GM18907 (cell line): ENCODE measurements around the gene ABCB7.
"Not testable (repeated sequence)": the region's sequence is repeated elsewhere in the genome, so short reads cannot be mapped to it uniquely, and the experiment has no call there.

Experiments
- ATAC-seq: cut with Tn5 transposase; IDR thresholded peaks from one replicate; pipeline ENCODE4 v1.9.1; 2021; ENCODE audit warnings: mild to moderate bottlenecking, moderate library complexity; ENCODE audit not compliant: unreplicated experiment

Gene ABCB7

DNA sequence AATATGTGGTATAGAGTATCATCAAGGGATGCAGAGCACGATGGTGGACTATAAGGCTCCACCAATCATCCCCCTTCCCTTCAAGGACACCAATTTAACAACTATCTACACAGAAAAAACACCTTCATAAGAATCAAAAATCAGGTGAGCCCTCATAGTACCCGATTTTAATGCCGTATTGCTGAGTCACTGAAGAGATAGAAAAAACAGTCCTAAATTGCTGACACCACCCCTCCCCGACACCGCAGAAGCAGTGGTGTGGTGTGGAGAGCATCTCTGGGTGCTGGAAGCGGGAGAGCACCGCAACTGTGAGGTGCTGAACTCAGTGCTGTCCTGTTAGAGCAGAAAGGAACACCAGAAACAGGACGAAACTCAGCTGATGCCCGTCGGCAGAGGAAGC, 49.3 kb downstream of the ABCB7 start:
- no peak for ATAC-seq

DNA sequence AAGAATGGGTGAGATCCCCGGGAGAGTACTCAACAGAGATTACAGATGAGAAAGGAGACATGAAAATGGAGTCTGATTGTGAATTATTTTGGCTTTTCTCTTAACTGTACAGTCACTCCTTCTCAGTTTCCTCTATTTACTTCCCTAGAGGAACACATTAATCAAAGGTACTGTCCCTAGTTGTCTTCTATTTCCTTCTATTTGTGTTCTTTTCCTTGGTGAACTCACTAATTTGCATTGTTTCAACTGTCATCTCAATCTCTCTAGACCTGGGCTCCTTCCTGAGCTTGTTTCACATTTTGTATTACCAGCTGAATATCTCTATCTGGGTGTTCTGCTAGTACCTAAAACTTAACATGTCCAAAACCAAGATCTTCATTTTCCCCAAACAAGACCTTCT, 59.8 kb downstream of the ABCB7 start:
- ATAC-seq, result no peak

DNA sequence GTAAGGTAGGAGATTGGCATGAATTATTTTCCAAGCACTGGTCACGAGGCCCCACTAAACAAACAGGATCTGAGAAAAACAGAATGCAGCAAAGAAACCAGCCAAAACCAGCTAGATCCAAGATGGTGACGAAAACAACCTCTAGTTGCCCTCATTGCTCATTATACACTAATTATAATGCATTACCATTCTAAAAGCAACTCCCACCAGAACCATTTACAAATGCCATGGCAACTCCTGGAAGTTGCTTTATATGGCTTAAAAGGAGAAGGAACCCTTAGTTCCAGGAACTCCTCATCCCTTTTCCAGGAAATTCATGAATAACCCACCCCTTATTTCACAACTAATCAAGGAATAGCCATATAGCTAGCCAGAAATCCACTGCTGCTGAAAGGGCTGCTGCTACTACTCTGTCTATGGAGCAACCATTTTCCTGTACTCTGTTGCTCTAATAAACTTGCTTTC, 69.3 kb downstream of the ABCB7 start:
- no peak for ATAC-seq

DNA sequence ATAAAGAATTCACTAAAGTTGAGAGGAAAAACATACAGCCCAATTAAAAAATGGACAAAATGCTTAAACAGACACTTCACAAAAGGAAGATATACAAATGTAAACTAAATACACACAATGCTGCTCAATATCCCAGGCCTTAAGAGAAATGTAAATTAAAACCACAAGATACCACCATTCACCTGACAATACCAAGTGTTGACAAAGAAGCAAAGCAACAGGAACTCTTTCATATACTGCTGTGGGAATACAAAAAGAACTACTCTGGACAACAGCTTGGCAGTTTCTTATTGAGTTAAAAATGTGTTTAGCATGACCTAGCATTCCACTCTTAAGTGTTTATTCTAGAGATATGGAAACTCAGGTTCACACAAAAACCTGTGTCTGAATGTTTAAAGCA, 71.3 kb downstream of the ABCB7 start:
- no peak for ATAC-seq

DNA sequence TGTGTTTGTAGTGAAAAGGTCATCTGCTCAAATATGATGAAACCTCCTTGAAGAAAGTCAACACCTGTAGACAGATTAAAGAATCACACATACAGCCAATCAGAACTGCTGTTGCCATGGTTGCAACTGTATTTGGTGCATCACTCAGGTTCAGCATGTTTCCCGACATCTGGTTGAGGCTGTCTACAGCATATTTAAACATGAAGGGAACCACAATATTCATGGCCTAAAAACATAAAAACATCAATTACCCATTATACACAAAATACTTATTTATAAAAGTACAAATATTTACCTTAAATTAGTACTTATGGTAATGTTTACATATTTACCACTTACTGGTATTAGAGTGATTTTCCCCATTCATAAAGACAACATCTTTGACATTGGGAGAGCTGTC, 79.7 kb downstream of the ABCB7 start:
- no peak for ATAC-seq

DNA sequence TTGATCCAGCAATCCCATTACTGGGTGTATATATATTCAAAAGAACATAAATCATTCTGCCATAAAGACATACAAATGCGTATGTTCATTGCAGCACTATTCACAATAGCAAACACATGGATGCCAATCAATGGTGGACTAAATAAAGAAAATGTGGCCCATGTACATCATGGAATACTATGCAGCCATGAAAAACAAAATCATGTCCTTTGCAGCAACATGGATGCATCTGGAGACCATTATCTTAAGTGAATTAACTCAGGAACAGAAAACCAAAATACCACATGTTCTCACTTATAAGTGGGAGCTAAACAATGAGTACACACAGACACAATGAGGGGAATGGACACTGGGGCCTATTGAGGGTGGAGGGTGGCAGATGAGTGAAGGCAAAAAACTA, 81.6 kb downstream of the ABCB7 start:
- ATAC-seq, result no peak

DNA sequence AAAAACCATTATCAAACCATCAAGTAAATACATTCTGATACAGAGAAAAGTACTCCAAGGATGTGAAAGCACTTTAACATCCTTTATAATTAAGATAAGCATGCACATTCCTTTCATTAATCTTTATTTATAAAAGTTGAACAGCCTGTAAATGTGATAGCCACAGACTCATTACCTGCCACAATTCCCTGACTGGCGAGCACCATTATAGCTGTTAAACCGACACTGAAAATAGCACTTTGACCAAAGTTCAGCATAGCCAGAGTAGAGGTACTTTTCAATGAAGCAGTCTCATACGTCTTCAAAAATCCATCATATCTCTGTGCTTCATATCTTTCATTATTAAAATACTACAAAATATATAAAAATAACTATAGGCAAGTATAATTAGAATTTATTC, 84.7 kb downstream of the ABCB7 start:
- no peak for ATAC-seq

DNA sequence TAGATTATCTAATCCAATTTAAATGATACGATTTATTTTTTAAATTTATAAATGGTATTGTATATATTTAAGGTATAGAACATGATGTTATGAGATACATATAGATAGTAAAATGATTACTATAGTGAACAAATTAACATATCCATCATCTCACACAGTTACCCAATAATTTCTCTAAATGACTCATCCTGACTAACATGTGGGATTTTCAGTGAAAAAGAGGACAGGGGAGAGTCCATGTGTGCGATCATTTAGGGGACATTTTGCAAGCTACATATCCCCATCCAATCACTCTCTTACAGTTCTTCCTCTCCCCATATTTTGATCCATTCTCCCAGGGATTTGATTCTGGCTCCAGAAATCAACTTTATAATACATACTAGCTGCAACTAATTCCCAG, 88.2 kb downstream of the ABCB7 start:
- no peak for ATAC-seq

DNA sequence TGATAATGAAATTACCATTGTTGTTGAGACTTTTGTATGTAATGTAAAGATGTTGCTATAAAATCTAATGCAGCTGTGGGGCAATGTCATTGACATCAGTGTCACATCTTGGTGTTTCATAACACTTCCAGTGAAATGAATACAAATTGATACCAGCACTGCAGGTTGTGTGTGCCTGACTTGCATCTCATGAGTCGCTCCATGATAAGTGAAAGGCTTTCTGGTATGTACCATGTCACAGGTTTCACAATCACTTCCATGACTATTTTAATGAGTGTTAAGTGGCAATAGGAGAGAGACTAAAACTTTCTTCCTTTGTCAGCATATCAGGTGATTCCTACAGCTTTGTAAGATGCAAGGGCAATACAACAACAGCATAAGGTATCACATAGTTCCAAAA, 94.4 kb downstream of the ABCB7 start:
- no peak for ATAC-seq

DNA sequence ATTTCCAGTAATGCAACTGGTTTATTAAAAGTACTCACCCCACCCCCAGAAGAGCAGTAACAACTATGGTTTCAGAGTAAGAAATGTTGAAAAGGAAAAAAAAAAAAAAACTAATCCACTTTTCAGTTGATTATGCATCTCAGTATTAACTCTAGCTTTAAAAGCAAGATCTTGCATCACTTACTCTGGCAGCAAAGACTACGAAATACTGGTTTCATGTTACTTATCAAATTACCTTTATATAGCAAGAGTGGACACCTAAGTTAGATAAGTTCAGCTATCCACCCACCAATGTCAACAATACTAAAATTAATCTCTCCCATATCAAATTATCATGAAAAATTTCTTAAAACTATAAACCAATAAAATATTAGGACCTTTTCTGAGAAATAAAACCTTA, 105.0 kb downstream of the ABCB7 start:
- ATAC-seq, result no peak

DNA sequence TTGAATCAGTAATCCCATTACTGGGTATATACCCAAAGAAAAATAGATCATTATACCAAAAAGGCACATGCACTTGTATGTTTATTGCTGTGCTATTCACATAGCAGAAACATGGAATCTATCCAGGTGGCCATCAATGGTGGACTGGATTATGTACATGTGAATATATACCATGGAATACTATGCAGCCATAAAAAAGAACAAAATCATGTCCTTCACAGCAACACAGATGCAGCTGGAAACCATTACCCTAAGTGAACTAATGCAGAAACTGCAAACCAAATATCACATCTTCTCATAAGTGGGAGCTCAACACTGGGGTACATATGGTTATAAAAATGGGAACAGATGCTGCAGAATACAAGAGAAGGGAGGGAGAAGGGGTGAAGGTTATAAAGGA, 110.7 kb downstream of the ABCB7 start:
- ATAC-seq, result no peak

DNA sequence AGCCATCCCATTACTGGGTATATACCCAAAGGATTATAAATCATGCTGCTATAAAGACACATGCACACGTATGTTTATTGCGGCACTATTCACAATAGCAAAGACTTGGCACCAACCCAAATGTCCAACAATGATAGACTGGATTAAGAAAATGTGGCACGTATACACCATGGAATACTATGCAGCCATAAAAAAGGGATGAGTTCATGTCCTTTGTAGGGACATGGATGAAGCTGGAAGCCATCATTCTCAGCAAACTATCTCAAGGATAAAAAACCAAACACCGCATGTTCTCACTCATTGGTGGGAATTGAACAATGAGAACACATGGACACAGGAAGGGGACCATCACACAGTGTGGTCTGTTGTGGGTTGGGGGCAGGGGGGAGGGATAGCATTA, 111.9 kb downstream of the ABCB7 start:
- ATAC-seq, result not testable (repeated sequence)

DNA sequence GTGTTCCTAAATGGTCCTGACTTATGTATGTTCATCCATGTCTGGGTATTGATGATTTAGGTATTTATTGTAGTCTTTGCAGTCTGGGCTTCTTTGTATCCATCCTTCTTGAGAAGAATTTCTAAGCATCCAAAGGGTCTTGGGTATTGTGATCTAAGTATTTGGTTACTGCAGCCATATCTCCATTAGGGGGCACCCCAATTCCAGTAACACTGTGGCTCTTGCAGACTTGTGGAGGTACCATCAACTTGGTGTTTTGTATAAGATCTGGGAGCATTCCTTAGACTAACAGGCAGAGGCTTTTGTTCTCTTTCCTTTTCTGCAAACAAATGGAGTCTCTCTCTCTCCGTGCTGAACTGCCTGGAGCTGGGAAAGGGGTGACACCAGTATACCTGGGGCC, 117.2 kb downstream of the ABCB7 start:
- ATAC-seq, result no peak
